HepG2 (cell line): ENCODE measurements around the gene CDK3. TPM values are rescaled to one million over a fixed set of nuclear protein-coding genes. Genes with fewer than 3 reads are reported as not detected.

ENCODE experiments used
- ARNT2 ChIP-seq: sonication (generic); formaldehyde crosslinking; IDR thresholded peaks from 2 replicates; pipeline ENCODE4 v1.8.0; 2022; ENCODE audit warnings: mild to moderate bottlenecking, low read depth, missing genetic modification reagents, moderate library complexity
- CHD2 ChIP-seq: IDR thresholded peaks from 2 replicates; pipeline ENCODE4 v1.6.1; 2011; ENCODE audit warnings: low read depth, low read length, improper control_type of control experiment
- JUNB ChIP-seq: sonication (generic); formaldehyde crosslinking; IDR thresholded peaks from 2 replicates; pipeline ENCODE4 v1.8.0; 2022; ENCODE audit warnings: missing genetic modification reagents, mild to moderate bottlenecking, borderline replicate concordance
- KLF11 ChIP-seq: IDR thresholded peaks from 2 replicates; pipeline ENCODE4 v1.6.1; 2016; ENCODE audit warnings: missing compliant biosample characterization
- LCORL ChIP-seq, 2 experiments: fragments of 450-650 bp in 1 of 2; sonication (generic) in 1 of 2; formaldehyde crosslinking in 1 of 2; IDR thresholded peaks; 2 replicates each; pipeline versions ENCODE4 v1.5.0 to v1.6.1; 2017 to 2020; ENCODE audit warnings: antibody characterized with exemption in 1 of 2, missing genetic modification reagents in 1 of 2
- MLLT10 ChIP-seq: sonication (generic); formaldehyde crosslinking; IDR thresholded peaks from 2 replicates; pipeline ENCODE4 v1.4.0; 2020; ENCODE audit warnings: missing genetic modification reagents
- ONECUT2 ChIP-seq: sonication (generic); formaldehyde crosslinking; IDR thresholded peaks from 2 replicates; pipeline ENCODE4 v1.4.0; 2020; ENCODE audit warnings: missing genetic modification reagents
- PAXIP1 ChIP-seq: sonication (generic); formaldehyde crosslinking; conservative IDR thresholded peaks from 2 replicates; pipeline ENCODE4 v1.4.0; 2020; ENCODE audit warnings: mild to moderate bottlenecking, missing genetic modification reagents, moderate library complexity
- RXRB ChIP-seq: IDR thresholded peaks from 2 replicates; pipeline ENCODE4 v1.6.1; 2016; ENCODE audit warnings: borderline replicate concordance, missing genetic modification reagents, missing compliant biosample characterization
- SMAD1 ChIP-seq: sonication (generic); formaldehyde crosslinking; IDR thresholded peaks from 2 replicates; pipeline ENCODE4 v1.4.0; 2020; ENCODE audit warnings: missing genetic modification reagents, low read depth, mild to moderate bottlenecking, borderline replicate concordance
- SOX6 ChIP-seq, 2 experiments: fragments of 450-650 bp in 1 of 2; sonication (generic) in 1 of 2; formaldehyde crosslinking in 1 of 2; IDR thresholded peaks; 2 replicates each; pipeline versions ENCODE4 v1.4.0 to v1.6.1; 2017 to 2020; ENCODE audit warnings: antibody characterized with exemption in 1 of 2, mild to moderate bottlenecking in 1 of 2, missing genetic modification reagents in 1 of 2
- TEAD3 ChIP-seq: optimal IDR thresholded peaks from 2 replicates; pipeline ENCODE3; 2016; ENCODE audit warnings: borderline replicate concordance
- ZBTB10 ChIP-seq: sonication (generic); formaldehyde crosslinking; IDR thresholded peaks from 2 replicates; pipeline ENCODE4 v1.4.0; 2020; ENCODE audit warnings: missing genetic modification reagents, borderline replicate concordance
- ZNF317 ChIP-seq: sonication (generic); formaldehyde crosslinking; IDR thresholded peaks from 2 replicates; pipeline ENCODE4 v1.5.0; 2020; ENCODE audit warnings: mild to moderate bottlenecking, missing genetic modification reagents
- ZNF557 ChIP-seq: sonication (generic); formaldehyde crosslinking; IDR thresholded peaks from 2 replicates; pipeline ENCODE4 v1.4.0; 2020; ENCODE audit warnings: missing genetic modification reagents
- polyA plus RNA-seq, 8 experiments: library from polyadenylated mRNA; depleted of rRNA in 3 of 8; stranded (reverse) in 7 of 8; unstranded in 1 of 8; fragments of >200 nt; fragmentation: Illumina TruSeq in 4 of 8; extraction: Trizol in 4 of 8; gene quantifications; 2 replicates each; pipeline versions ENCODE4 v1.2.1 to v1.2.3, GENCODE V29; 2011 to 2016; ENCODE audit warnings: low read depth in 4 of 8, missing spikeins in 1 of 8, mixed read lengths in 1 of 8; ENCODE audit not compliant: insufficient read depth in 1 of 8
- total RNA-seq, 5 experiments: library from RNA; depleted of rRNA; stranded (reverse); fragments of >200 nt; fragmentation: Illumina TruSeq; extraction: Trizol; gene quantifications; 2 replicates each; pipeline ENCODE4 v1.2.3, GENCODE V29; 2016; ENCODE audit warnings: low read depth in 1 of 5
- TF ChIP-seq, protein P1 (sequence below): sonication (generic); formaldehyde crosslinking; IDR thresholded peaks from 2 replicates; pipeline ENCODE4 v1.8.1; 2023; ENCODE audit warnings: mild to moderate bottlenecking, inconsistent platforms, moderate library complexity, missing genetic modification reagents, borderline replicate concordance
- TF ChIP-seq, protein P2 (sequence below): sonication (generic); formaldehyde crosslinking; IDR thresholded peaks from 2 replicates; pipeline ENCODE4 v1.4.0; 2020; ENCODE audit warnings: missing genetic modification reagents, mild to moderate bottlenecking, borderline replicate concordance

The CDK3 gene
- total and polyA plus RNA-seq, 2 of the 13 experiments (the other 11 are each of a cell fraction or from before 2014, with no cell fraction given): 5.8 to 11.4 TPM

- TF ChIP-seq SOX6 (IDR thresholded peaks at IDR 0.05): no peak
- TF ChIP-seq SOX6 (CRISPR knock-in tag; IDR thresholded peaks at IDR 0.05): peak; percentile 55; the same call in 1 of the 2 replicates
- TF ChIP-seq, protein P1, sequence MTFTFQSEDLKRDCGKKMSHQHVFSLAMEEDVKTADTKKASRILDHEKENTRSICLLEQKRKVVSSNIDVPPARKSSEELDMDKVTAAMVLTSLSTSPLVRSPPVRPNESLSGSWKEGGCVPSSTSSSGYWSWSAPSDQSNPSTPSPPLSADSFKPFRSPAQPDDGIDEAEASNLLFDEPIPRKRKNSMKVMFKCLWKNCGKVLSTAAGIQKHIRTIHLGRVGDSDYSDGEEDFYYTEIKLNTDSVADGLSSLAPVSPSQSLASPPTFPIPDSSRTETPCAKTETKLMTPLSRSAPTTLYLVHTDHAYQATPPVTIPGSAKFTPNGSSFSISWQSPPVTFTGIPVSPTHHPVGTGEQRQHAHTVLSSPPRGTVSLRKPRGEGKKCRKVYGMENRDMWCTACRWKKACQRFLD (CRISPR knock-in tag): no peak
- no peak for TF ChIP-seq CHD2
- no peak for TF ChIP-seq JUNB (CRISPR knock-in tag)
- TF ChIP-seq ARNT2 (CRISPR knock-in tag): no peak
- no peak for TF ChIP-seq SMAD1 (CRISPR knock-in tag)
- no peak for TF ChIP-seq MLLT10 (CRISPR knock-in tag)
- TF ChIP-seq ZBTB10 (CRISPR knock-in tag): no peak
- TF ChIP-seq KLF11 (CRISPR knock-in tag): no peak
- peak; percentile 45 for TF ChIP-seq TEAD3 (CRISPR knock-in tag)
- peak; percentile 28; the same call in 1 of the 2 replicates for TF ChIP-seq ZNF317 (CRISPR knock-in tag)
- 0 out of 2 replicates have a peak, but pooled peaks have one; percentile 22 for TF ChIP-seq ONECUT2 (CRISPR knock-in tag)
- peak; percentile 80 for TF ChIP-seq PAXIP1 (CRISPR knock-in tag)
- TF ChIP-seq, protein P2, sequence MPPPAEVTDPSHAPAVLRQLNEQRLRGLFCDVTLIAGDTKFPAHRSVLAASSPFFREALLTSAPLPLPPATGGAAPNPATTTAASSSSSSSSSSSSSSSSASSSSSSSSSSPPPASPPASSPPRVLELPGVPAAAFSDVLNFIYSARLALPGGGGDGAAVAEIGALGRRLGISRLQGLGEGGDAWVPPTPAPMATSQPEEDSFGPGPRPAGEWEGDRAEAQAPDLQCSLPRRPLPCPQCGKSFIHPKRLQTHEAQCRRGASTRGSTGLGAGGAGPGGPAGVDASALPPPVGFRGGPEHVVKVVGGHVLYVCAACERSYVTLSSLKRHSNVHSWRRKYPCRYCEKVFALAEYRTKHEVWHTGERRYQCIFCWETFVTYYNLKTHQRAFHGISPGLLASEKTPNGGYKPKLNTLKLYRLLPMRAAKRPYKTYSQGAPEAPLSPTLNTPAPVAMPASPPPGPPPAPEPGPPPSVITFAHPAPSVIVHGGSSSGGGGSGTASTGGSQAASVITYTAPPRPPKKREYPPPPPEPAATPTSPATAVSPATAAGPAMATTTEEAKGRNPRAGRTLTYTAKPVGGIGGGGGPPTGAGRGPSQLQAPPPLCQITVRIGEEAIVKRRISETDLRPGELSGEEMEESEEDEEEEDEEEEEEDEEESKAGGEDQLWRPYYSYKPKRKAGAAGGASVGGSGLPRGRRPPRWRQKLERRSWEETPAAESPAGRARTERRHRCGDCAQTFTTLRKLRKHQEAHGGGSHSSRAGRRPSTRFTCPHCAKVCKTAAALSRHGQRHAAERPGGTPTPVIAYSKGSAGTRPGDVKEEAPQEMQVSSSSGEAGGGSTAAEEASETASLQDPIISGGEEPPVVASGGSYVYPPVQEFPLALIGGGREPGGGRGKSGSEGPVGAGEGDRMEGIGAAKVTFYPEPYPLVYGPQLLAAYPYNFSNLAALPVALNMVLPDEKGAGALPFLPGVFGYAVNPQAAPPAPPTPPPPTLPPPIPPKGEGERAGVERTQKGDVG: no peak
- peak; percentile 41; the same call in 1 of the 2 replicates for TF ChIP-seq RXRB (CRISPR knock-in tag)
- TF ChIP-seq ZNF557: no peak
- TF ChIP-seq LCORL (IDR thresholded peaks at IDR 0.05): no peak
- TF ChIP-seq LCORL (CRISPR knock-in tag; IDR thresholded peaks at IDR 0.05): peak; percentile 62
These were observed 31.6 kb downstream of the CDK3 start (continued) for GRCh38 chr17:76032073-76032779.
